ENCODE results near the gene THAP7. TPM values are rescaled to one million over a fixed set of nuclear protein-coding genes. Genes with fewer than 3 reads are reported as not detected.

The THAP7 gene
- total RNA-seq, 1 donor: 22.9 TPM

DNA sequence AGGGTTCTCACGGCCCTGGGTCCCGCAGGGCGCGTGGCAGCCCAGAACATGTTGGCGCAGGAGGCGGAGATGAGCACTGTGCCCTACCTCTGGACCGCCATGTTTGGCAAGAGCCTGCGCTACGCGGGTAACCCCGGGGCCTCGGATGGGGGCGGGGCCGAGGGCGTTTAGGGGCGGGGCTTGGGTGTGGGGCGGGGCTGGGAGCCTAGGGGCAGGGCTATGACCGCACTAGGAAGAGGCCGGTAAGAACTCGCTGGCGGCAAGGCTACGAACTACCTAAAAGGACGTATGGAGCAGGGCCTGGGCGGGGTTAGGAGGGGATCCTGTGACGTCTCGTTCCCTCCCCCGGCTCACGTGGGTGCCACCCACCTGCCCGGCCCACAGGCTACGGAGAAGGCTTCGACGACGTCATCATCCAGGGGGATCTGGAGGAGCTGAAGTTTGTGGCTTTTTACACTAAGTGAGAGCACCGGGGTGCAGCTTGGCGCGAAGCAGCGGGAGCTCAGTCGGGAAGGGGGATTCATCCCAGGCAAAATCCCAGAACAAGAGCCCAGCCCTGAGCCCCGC lies 22.6 kb downstream of the THAP7 start:
- TF ChIP-seq, protein P1, sequence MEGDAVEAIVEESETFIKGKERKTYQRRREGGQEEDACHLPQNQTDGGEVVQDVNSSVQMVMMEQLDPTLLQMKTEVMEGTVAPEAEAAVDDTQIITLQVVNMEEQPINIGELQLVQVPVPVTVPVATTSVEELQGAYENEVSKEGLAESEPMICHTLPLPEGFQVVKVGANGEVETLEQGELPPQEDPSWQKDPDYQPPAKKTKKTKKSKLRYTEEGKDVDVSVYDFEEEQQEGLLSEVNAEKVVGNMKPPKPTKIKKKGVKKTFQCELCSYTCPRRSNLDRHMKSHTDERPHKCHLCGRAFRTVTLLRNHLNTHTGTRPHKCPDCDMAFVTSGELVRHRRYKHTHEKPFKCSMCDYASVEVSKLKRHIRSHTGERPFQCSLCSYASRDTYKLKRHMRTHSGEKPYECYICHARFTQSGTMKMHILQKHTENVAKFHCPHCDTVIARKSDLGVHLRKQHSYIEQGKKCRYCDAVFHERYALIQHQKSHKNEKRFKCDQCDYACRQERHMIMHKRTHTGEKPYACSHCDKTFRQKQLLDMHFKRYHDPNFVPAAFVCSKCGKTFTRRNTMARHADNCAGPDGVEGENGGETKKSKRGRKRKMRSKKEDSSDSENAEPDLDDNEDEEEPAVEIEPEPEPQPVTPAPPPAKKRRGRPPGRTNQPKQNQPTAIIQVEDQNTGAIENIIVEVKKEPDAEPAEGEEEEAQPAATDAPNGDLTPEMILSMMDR (IDR thresholded peaks at IDR 0.05; ENCODE audit: insufficient read depth, low read depth, low read length): no peak
- peak overlapping the region; percentile 18 for H3K4me3 ChIP-seq (ENCODE audit: low read depth, low read length)
- DNase-seq (ENCODE audit: low read depth): peak; percentile 80

- no peak overlapping the region for H3K4me3 ChIP-seq (ENCODE audit: low read depth, low read length)
- TF ChIP-seq, protein P1 (IDR thresholded peaks at IDR 0.05; ENCODE audit: insufficient read depth, low read depth, low read length): no peak
Measured at GRCh38 chr22:20978419-20978818, 23.5 kb downstream of the THAP7 start.

GRCh38 chr22:20977516-20978170 lies 24.3 kb downstream of the THAP7 start:
- DNase-seq (ENCODE audit: low read depth): no peak
- TF ChIP-seq, protein P1 (IDR thresholded peaks at IDR 0.05; ENCODE audit: insufficient read depth, low read depth, low read length): no peak
- no peak overlapping the region for H3K4me3 ChIP-seq (ENCODE audit: low read depth, low read length)

More at GRCh38 chr22:20978419-20978818, 23.5 kb downstream of the THAP7 start:
- no peak for DNase-seq (ENCODE audit: low read depth)

DNA sequence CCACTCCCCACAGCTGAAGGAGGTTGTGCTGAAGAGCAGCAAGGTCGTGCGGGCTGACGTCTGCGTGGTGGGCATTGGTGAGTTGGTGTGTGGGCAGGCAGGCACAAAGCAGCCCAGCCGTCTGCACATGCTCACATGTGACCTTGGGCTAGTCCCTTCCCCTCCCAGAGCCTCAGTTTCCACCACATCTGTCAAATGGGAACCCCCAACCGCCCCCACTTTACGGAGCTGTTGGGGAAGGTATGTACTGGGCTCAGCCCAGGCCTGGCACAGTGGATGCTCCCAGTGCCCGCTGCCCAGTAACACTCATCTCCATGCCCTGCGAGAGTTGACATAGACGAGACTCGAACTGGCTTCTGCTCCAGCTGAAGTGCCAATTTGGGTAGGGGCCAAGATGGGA lies 24.9 kb downstream of the THAP7 start:
- TF ChIP-seq, protein P1 (IDR thresholded peaks at IDR 0.05; ENCODE audit: insufficient read depth, low read depth, low read length): no peak
- no peak for DNase-seq (ENCODE audit: low read depth)
- H3K4me3 ChIP-seq (ENCODE audit: low read depth, low read length): no peak overlapping the region

GRCh38 chr22:20976291-20976877 lies 25.5 kb downstream of the THAP7 start:
- TF ChIP-seq, protein P1 (IDR thresholded peaks at IDR 0.05; ENCODE audit: insufficient read depth, low read depth, low read length): no peak
- no peak overlapping the region for H3K4me3 ChIP-seq (ENCODE audit: low read depth, low read length)
- no peak for DNase-seq (ENCODE audit: low read depth)

- no peak for DNase-seq (ENCODE audit: low read depth)
- H3K4me3 ChIP-seq (ENCODE audit: low read depth, low read length): no peak overlapping the region
- TF ChIP-seq, protein P1 (IDR thresholded peaks at IDR 0.05; ENCODE audit: insufficient read depth, low read depth, low read length): no peak
Measured at GRCh38 chr22:20975541-20976290, 26.2 kb downstream of the THAP7 start.
